ENCODE measurements around the gene LHX3.
"Not testable (repeated sequence)": the region's sequence is repeated elsewhere in the genome, so short reads cannot be mapped to it uniquely, and the experiment has no call there.

LHX3 gene

DNA sequence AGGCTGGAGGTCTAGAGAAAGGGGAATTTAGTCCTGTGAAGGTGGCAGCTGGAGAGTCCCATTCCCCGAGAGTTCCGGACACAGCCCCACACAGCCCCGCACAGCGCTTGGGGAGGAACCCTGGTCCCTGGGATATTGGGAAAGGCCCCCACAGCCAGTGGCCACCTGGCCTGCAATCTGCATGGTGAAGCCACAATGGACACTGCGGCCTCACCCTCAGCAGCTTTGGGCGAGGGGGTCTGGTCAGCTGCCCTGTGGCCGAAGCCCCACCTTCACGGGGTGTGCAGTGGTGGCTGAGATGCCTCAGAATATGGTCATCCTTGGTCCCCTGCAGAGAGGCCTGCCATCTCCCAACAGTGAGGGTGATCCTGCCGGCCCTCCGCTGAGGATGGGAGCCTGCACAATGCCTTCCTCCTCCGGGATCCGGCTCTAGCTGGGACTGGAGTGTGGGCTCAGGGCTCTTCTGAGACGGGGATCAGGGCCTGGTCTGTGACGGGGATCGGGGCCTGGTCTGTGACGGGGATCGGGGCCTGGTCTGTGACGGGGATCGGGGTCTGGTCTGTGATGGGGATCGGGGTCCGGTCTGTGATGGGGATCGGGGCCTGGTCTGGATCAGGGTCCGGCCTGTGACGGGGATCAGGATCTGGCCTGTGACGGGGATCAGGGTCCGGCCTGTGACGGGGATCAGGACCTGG is 52.9 kb downstream of the LHX3 start:
- no peak for DNase-seq

DNA sequence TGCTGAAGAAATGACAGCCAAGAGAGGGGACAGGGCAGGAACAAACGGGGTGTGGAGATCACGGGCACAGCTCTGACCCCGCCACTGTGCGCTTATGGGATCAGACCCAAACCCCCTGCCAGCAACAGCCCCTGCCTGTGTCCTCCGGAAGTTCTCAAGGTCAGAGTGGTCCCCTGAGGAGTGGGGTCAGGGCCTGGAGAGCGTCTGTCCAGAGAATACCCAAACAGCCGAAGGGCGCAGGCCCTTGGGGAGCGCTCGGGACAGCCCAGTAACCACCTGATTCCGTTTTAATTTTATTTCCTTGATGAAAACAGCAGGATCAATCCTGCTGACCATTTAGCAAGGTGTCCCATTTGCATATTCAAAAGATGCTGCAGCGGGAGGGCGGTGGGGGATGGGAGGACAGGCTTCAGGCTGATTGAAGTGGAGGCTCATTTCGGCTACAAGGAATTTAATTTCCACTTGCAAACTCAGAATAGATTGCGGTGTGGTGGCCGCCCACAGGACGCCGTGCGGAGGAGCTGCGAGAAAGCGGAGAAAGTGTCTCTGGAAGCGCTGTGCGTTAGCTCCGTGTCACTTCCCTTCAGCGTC is 53.6 kb downstream of the LHX3 start:
- DNase-seq = no peak

DNA sequence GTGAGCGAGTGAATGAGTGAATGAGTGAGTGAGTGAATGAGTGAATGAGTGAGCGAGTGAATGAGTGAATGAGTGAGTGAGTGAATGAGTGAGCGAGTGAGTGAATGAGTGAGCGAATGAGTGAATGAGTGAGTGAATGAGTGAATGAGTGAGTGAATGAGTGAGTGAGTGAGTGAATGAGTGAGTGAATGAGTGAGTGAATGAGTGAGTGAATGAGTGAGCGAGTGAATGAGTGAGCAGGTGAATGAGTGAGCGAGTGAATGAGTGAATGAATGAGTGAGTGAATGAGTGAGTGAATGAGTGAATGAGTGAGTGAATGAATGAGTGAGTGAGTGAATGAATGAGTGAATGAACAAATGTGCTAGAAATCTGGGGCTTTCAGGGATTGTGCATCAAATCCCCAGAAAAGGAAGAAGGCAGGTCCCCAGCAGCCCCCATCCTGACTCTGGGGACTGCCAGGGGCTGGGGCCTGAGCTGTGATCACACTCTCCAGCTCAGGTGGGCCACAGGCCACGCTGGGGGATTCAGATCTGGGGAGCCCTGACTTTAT is 54.2 kb downstream of the LHX3 start:
- DNase-seq = not testable (repeated sequence)

GRCh38 chr9:136149853-136150252 is 55.1 kb downstream of the LHX3 start:
- DNase-seq = no peak

- no peak for DNase-seq
These were observed 55.6 kb downstream of the LHX3 start for GRCh38 chr9:136149337-136149736.

DNA sequence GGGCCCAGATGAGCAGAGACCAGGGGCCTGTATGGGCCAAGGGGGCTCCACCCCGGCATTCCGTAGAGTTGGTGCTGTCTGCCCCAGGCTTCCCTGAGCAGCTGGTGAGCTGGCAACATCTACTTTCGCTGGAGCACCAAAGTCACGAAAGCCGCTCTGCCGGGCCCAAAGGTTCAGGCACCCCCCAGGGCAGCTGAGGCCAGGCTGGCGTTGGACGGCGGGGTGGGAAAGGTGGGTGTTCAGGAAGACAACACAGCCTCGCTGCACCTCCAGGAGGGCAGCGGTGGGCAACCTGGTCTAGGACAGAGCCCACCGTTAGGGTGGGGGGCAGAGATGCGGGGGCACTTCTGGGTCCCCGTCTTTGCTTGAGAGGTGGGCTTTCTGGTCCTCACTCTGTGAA is 56.2 kb downstream of the LHX3 start:
- DNase-seq = no peak

DNA sequence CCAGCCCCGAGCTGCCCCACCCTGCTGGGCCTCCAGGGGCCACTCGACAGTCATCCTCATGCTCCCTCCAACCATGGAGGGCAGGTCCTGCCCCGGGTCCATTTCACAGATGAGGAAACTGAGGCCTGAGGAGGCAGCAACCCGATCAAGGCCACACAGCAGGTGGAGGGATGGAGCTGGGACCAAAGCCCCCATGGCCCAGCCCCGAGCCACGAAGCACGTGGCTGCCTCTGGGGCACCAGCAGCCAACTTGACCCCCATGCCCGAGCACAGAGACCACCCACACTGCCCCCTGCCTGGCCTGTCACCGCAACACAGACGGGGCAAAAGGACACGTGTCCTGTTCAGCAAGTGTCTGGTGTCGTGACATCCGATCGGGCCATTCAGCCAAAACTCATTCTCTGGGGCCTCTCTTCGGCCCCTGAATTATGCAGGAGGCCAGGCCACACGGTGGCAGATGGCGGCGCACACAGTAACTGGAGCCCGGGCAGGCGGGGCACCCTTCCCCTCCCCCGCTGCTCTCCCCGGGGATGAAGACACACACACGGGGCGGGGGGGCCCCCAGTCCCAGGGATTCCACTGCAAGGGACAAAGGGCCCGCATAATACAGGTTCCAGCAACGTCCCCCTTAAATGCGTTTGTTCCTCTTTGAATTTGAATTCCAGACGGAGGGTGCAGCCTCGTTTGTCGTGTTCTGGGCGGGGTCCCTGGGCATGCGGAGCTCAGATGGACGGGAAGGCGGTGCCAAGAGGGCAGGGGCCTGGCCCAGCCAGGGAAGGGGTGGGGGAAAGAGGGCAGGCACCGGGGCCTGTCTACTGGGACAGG is 56.8 kb downstream of the LHX3 start:
- no peak for DNase-seq

GRCh38 chr9:136147038-136147889 is 57.7 kb downstream of the LHX3 start:
- DNase-seq = no peak
